Testis (tissue), 3 donors: Measurements from ENCODE around the gene VEGFB. TPM values are rescaled to one million over a fixed set of nuclear protein-coding genes. Genes with fewer than 3 reads are reported as not detected.

Experiments
- DNase-seq: peaks from one replicate; pipeline ENCODE4 v3.0.0-alpha.2; 2019
- H3K27ac ChIP-seq, 2 donors: fragments of 200-600 bp; sonication (generic); one replicate each; pipeline ENCODE4 v1.5.1; 2019
- H3K27me3 ChIP-seq: fragments of 200-600 bp; sonication (generic); one replicate; pipeline ENCODE4 v1.5.1; 2019
- H3K36me3 ChIP-seq: fragments of 200-600 bp; sonication (generic); one replicate; pipeline ENCODE4 v1.5.1; 2017; ENCODE audit warnings: low read depth; ENCODE audit errors: missing control alignments
- H3K4me1 ChIP-seq: fragments of 200-600 bp; sonication (generic); one replicate; pipeline ENCODE4 v1.5.1; 2019
- H3K4me3 ChIP-seq, 2 donors: fragments of 200-600 bp; sonication (generic); one replicate each; pipeline ENCODE4 v1.5.1; 2017 to 2019
- H3K9me3 ChIP-seq: fragments of 200-600 bp; sonication (generic); one replicate; pipeline ENCODE4 v1.5.1; 2017
- POLR2A ChIP-seq: fragments of 450-650 bp; IDR thresholded peaks from one replicate; pipeline ENCODE4 v1.6.1; 2017; ENCODE audit warnings: antibody characterized with exemption, mild to moderate bottlenecking, moderate library complexity
- WGBS, 2 donors: methylation state at CpG; one replicate each; pipeline ENCODE4 v1.1.5; 2018; 5-methylcytosine and 5-hydroxymethylcytosine counted together
- intact Hi-C: fragments of 100-400 bp; cut with DNase I; formaldehyde crosslinking; loops from one replicate; pipeline ENCODE4 v1.15.1; 2023; ENCODE audit warnings: low total_unique reads
- polyA plus RNA-seq: library from polyadenylated mRNA; stranded (reverse); fragments of 350-450 nt; fragmentation: Illumina TruSeq; extraction: RNeasy Lipid Tissue Mini Kit (QIAGEN cat#74804); gene quantifications from one replicate; pipeline ENCODE4 v1.2.3, GENCODE V29; 2014; ENCODE audit warnings: low read depth, low replicate concordance; ENCODE audit not compliant: insufficient read depth
- total RNA-seq, 2 donors: library from RNA; depleted of rRNA; stranded (reverse); fragments of >200 nt; gene quantifications; one replicate each; pipeline ENCODE4 v1.2.3, GENCODE V29; 2016
- TF ChIP-seq, protein P1 (sequence below), 3 experiments: fragments of 450-650 bp in 2 of 3; fragments of 200-600 bp in 1 of 3; sonication (generic) in 1 of 3; IDR thresholded peaks; one replicate each; pipeline ENCODE4 v1.5.1; 2016 to 2019; ENCODE audit warnings: antibody characterized with exemption in 3 of 3, mild to moderate bottlenecking in 2 of 3, moderate library complexity in 1 of 3

Gene VEGFB
- total and polyA plus RNA-seq, 3 donors from 2014 or later = 19.1 to 57.3 (median 47.8) TPM

- no peaks in the 10 kb centered on the region for H3K9me3 ChIP-seq
- TF ChIP-seq, protein P1, sequence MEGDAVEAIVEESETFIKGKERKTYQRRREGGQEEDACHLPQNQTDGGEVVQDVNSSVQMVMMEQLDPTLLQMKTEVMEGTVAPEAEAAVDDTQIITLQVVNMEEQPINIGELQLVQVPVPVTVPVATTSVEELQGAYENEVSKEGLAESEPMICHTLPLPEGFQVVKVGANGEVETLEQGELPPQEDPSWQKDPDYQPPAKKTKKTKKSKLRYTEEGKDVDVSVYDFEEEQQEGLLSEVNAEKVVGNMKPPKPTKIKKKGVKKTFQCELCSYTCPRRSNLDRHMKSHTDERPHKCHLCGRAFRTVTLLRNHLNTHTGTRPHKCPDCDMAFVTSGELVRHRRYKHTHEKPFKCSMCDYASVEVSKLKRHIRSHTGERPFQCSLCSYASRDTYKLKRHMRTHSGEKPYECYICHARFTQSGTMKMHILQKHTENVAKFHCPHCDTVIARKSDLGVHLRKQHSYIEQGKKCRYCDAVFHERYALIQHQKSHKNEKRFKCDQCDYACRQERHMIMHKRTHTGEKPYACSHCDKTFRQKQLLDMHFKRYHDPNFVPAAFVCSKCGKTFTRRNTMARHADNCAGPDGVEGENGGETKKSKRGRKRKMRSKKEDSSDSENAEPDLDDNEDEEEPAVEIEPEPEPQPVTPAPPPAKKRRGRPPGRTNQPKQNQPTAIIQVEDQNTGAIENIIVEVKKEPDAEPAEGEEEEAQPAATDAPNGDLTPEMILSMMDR (IDR thresholded peaks at IDR 0.05) = no peak
- TF ChIP-seq POLR2A = no peak
- DNase-seq = no peak
- H3K36me3 ChIP-seq = no peaks in the 10 kb centered on the region
- no peak overlapping the region for H3K27ac ChIP-seq
- H3K4me3 ChIP-seq = no peak overlapping the region
- H3K27me3 ChIP-seq = no peaks in the 10 kb centered on the region
- 89 to 100% methylated on average over 3 to 7 of the region's 7 CpGs for WGBS, 2 donors
- intact Hi-C loops = no loop called here
- H3K4me1 ChIP-seq = peaks cover 7% of the 10 kb centered on the region
Measured at GRCh38 chr11:64219354-64219684, 15.1 kb upstream of the VEGFB start.

GRCh38 chr11:64219755-64220154, 14.6 kb upstream of the VEGFB start:
- Histone ChIP-seq H3K9me3 (no peaks in the 10 kb centered on the region), H3K4me3 (no peak overlapping the region), H3K27ac (no peak overlapping the region), H3K4me1 (peaks cover 8% of the 10 kb centered on the region), H3K27me3 (no peaks in the 10 kb centered on the region), H3K36me3 (no peaks in the 10 kb centered on the region)
- intact Hi-C loops = no loop called here
- 87 to 92% methylated on average over 4 to 10 of the region's 10 CpGs for WGBS, 2 donors
- no peak for DNase-seq
- TF ChIP-seq, protein P1 (IDR thresholded peaks at IDR 0.05) = no peak
- no peak for TF ChIP-seq POLR2A

DNA sequence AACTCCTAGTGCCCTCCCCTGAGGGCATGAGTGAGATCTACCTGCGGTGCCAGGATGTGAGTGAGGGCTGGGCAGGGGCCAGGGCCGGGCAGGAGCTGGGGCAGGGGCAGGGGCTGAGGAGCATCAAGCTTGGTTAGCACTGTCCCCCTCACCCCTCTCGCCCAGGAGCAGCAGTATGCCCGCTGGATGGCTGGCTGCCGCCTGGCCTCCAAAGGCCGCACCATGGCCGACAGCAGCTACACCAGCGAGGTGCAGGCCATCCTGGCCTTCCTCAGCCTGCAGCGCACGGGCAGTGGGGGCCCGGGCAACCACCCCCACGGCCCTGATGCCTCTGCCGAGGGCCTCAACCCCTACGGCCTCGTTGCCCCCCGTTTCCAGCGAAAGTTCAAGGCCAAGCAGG, 14.1 kb upstream of the VEGFB start:
- no peak for TF ChIP-seq POLR2A
- TF ChIP-seq, protein P1 (IDR thresholded peaks at IDR 0.05) = no peak
- Histone ChIP-seq H3K27me3 (no peaks in the 10 kb centered on the region), H3K36me3 (no peaks in the 10 kb centered on the region), H3K9me3 (no peaks in the 10 kb centered on the region), H3K27ac (no peak overlapping the region), H3K4me1 (peaks cover 13% of the 10 kb centered on the region), H3K4me3 (no peak overlapping the region)
- WGBS, 2 donors = 86 to 87% methylated on average over 9 to 17 of the region's 17 CpGs
- no peak for DNase-seq
- intact Hi-C loops = no loop called here

DNA sequence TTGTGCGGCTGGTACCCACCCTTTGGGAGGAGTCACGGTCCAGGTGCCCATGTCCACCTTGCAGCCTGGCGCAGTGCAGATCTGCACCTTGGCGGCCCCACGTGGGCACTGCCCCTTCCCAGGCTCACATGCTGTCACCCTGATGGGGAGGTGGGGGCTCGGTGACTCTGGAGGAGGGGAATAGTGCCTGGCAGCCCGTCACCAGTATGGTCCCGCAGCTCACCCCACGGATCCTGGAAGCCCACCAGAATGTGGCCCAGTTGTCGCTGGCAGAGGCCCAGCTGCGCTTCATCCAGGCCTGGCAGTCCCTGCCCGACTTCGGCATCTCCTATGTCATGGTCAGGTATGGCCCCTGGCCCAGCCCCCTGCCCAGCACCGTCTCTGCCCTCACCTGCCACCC, 13.6 kb upstream of the VEGFB start:
- H3K9me3 ChIP-seq = no peaks in the 10 kb centered on the region
- no peak for DNase-seq
- 88 to 94% methylated on average over 6 to 14 of the region's 14 CpGs for WGBS, 2 donors
- H3K4me1 ChIP-seq = peaks cover 18% of the 10 kb centered on the region
- H3K27ac ChIP-seq = no peak overlapping the region
- no peaks in the 10 kb centered on the region for H3K27me3 ChIP-seq
- H3K4me3 ChIP-seq = no peak overlapping the region
- intact Hi-C loops = no loop called here
- TF ChIP-seq, protein P1 (IDR thresholded peaks at IDR 0.05) = no peak
- no peak for TF ChIP-seq POLR2A
- no peaks in the 10 kb centered on the region for H3K36me3 ChIP-seq

- Histone ChIP-seq H3K4me3 (no peak overlapping the region), H3K27me3 (no peaks in the 10 kb centered on the region), H3K36me3 (no peaks in the 10 kb centered on the region), H3K9me3 (no peaks in the 10 kb centered on the region), H3K4me1 (peaks cover 30% of the 10 kb centered on the region), H3K27ac (no peak overlapping the region)
- 61 to 64% methylated on average over 9 of the region's 9 CpGs for WGBS, 2 donors
- TF ChIP-seq POLR2A = no peak
- TF ChIP-seq, protein P1 (IDR thresholded peaks at IDR 0.05) = no peak
- no peak for DNase-seq
- intact Hi-C loops = no loop called here
Measured at GRCh38 chr11:64222651-64223000, 11.8 kb upstream of the VEGFB start.
